Progenitor cell of endocrine pancreas (in vitro differentiated cells): ENCODE measurements around the gene CRTAP. TPM values are rescaled to one million over a fixed set of nuclear protein-coding genes. Genes with fewer than 3 reads are reported as not detected.

ENCODE experiments used
- DNase-seq: peaks from one replicate; pipeline ENCODE4 v3.0.0; 2021; ENCODE audit warnings: low spot score; ENCODE audit not compliant: unreplicated experiment
- H3K27ac Mint-ChIP-seq: 2 replicates; pipeline ENCODE4 v1.8.0; 2021; ENCODE audit warnings: mild to moderate bottlenecking, moderate library complexity, mixed read lengths
- H3K27me3 Mint-ChIP-seq: 2 replicates; pipeline ENCODE4 v1.8.0; 2021; ENCODE audit warnings: mixed read lengths
- H3K36me3 Mint-ChIP-seq: 2 replicates; pipeline ENCODE4 v1.8.0; 2022; ENCODE audit warnings: mixed read lengths; ENCODE audit not compliant: insufficient read depth
- H3K4me1 Mint-ChIP-seq: 2 replicates; pipeline ENCODE4 v1.8.0; 2021; ENCODE audit warnings: low read depth, mixed read lengths
- H3K4me3 Mint-ChIP-seq: 2 replicates; pipeline ENCODE4 v1.8.0; 2021; ENCODE audit warnings: low read depth, mild to moderate bottlenecking, moderate library complexity, mixed read lengths
- H3K9me3 Mint-ChIP-seq: 2 replicates; pipeline ENCODE4 v1.8.0; 2021; ENCODE audit warnings: low read depth, mixed read lengths
- total RNA-seq: library from RNA; stranded (reverse); gene quantifications from 2 replicates; pipeline ENCODE4 v1.2.1, GENCODE V29; 2021
- TF ChIP-seq, protein P1 (sequence below): fragments of 200-600 bp; sonication (generic); IDR thresholded peaks from one replicate; pipeline ENCODE4 v1.5.0; 2021; ENCODE audit warnings: antibody characterized with exemption, mild to moderate bottlenecking; ENCODE audit not compliant: unreplicated experiment

CRTAP gene
- total RNA-seq, 1 donor from 2014 or later: 66.9 TPM

DNA sequence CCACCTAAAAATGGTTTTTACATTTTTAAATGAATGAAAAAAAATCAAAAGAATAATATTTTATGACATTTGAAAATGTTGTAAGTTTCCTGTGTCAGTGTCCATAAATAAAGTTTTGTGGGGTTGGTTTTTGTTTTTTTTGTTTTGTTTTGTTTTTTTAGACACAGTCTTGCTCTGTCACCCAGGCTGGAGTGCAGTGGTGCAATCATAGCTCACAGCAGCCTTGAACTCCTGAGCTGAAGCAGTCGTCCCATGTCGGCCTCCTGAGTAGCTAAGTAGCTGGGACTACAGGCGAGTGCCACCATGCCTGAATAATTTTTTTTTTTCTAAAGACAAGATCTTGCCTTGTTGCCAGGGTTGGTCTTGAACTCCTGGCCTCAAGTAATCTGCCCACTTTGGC, 14.1 kb upstream of the CRTAP start:
- peaks cover 13% of the 10 kb centered on the region for H3K4me1 Mint-ChIP-seq
- no peaks in the 10 kb centered on the region for H3K9me3 Mint-ChIP-seq
- no peak for DNase-seq
- no peaks in the 10 kb centered on the region for H3K36me3 Mint-ChIP-seq
- H3K4me3 Mint-ChIP-seq: no peak overlapping the region
- H3K27ac Mint-ChIP-seq: no peak overlapping the region
- H3K27me3 Mint-ChIP-seq: no peaks in the 10 kb centered on the region
- TF ChIP-seq, protein P1, sequence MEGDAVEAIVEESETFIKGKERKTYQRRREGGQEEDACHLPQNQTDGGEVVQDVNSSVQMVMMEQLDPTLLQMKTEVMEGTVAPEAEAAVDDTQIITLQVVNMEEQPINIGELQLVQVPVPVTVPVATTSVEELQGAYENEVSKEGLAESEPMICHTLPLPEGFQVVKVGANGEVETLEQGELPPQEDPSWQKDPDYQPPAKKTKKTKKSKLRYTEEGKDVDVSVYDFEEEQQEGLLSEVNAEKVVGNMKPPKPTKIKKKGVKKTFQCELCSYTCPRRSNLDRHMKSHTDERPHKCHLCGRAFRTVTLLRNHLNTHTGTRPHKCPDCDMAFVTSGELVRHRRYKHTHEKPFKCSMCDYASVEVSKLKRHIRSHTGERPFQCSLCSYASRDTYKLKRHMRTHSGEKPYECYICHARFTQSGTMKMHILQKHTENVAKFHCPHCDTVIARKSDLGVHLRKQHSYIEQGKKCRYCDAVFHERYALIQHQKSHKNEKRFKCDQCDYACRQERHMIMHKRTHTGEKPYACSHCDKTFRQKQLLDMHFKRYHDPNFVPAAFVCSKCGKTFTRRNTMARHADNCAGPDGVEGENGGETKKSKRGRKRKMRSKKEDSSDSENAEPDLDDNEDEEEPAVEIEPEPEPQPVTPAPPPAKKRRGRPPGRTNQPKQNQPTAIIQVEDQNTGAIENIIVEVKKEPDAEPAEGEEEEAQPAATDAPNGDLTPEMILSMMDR: no peak

DNA sequence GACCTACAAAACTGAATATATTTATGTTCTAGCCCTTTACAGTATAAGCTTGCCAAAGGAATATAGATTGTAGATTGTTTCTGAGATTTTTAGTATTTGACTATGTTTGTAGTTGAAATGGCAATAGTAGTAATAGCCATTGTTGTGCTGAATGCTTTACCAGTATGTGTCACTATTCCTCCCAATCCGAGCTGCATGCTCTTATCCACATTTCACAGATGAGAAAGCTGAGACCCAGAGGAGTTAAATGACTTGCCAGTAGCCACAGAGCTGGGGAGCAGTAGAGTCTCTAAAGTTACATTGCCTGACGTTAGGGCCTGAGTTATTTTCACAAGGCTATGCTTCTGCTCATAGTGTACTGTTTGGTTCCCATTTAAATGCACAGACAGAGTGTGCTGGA, 13.6 kb upstream of the CRTAP start:
- Mint-ChIP-seq H3K36me3 (no peaks in the 10 kb centered on the region), H3K9me3 (no peaks in the 10 kb centered on the region), H3K4me3 (no peak overlapping the region), H3K27me3 (no peaks in the 10 kb centered on the region), H3K27ac (no peak overlapping the region), H3K4me1 (peaks cover 13% of the 10 kb centered on the region)
- TF ChIP-seq, protein P1: no peak
- DNase-seq: no peak

DNA sequence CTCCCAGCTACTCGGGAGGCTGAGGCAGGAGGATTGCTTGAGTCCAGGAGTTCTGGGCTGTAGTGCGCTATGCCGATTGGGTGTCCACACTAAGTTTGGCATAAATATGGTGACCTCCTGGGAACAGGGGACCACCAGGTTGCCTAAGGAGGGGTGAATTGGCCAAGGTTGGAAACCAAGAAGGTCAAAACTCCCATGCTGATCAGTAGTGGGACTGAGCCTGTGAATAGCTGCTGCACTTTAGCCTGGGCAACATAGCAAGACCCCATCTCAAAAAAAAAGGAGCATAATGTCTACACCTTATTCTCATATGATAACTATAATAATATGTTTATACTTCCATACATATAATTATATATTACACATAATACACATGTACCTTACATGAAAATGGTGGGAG, 10.8 kb upstream of the CRTAP start:
- Mint-ChIP-seq H3K27ac (no peak overlapping the region), H3K9me3 (no peaks in the 10 kb centered on the region), H3K4me1 (peaks cover 4% of the 10 kb centered on the region), H3K4me3 (no peak overlapping the region), H3K27me3 (no peaks in the 10 kb centered on the region), H3K36me3 (no peaks in the 10 kb centered on the region)
- no peak for DNase-seq
- TF ChIP-seq, protein P1: no peak

DNA sequence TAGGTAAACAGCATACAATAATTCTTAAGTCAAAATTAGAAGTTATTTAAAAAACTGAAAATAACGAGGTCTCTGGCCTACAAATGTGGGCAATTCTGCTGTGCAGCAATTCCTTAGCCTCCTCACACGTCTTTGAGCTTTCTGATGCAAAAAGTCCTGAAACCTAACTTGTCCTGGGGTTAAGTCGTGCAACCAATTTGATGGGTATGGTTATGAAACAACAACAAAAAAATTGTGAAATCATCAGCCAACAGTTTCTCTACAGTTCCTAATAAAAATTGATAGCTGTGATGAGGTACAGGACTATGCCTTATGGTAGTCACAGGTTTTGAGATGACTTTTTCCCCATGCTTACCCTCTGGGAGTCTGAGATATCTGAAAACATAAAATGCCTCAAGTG, 10.3 kb upstream of the CRTAP start:
- no peak for DNase-seq
- H3K27ac Mint-ChIP-seq: no peak overlapping the region
- H3K9me3 Mint-ChIP-seq: no peaks in the 10 kb centered on the region
- no peaks in the 10 kb centered on the region for H3K36me3 Mint-ChIP-seq
- H3K27me3 Mint-ChIP-seq: no peaks in the 10 kb centered on the region
- peaks cover 4% of the 10 kb centered on the region for H3K4me1 Mint-ChIP-seq
- TF ChIP-seq, protein P1: no peak
- H3K4me3 Mint-ChIP-seq: no peak overlapping the region

DNA sequence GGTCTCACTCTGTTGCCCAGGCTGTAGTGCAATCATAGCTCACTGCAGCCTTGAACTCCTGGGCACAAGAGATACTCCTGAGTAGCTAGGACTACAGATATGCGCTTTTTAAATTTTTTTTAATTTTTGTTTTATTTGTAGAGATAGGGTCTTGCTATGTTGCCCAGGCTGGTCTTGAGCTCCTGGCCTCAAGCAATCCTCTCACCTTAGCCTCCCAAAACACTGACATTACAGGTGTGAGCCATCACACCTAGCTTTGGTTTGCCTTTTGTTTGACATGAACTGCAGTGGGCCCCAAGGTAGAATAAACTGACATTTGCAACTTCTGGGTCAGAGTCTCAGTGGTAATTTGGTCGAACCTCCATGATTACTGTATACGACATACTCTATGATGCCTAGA, 9.0 kb upstream of the CRTAP start:
- DNase-seq: no peak
- no peaks in the 10 kb centered on the region for H3K36me3 Mint-ChIP-seq
- TF ChIP-seq, protein P1: no peak

More for the DNA sequence above, 9.0 kb upstream of the CRTAP start:
- no peaks in the 10 kb centered on the region for H3K27me3 Mint-ChIP-seq
- peaks cover 4% of the 10 kb centered on the region for H3K4me1 Mint-ChIP-seq
- no peaks in the 10 kb centered on the region for H3K9me3 Mint-ChIP-seq
- H3K27ac Mint-ChIP-seq: no peak overlapping the region
- no peak overlapping the region for H3K4me3 Mint-ChIP-seq
